Lower leg skin (tissue), 3 donors: ENCODE data around the gene MORN4.

ENCODE experiments used
- POLR2A ChIP-seq, 2 donors: fragments of 450-650 bp; IDR thresholded peaks; one replicate each; pipeline ENCODE4 v1.6.1; 2016 to 2017; ENCODE audit warnings: antibody characterized with exemption in 2 of 2, mild to moderate bottlenecking in 1 of 2, moderate library complexity in 1 of 2
- TF ChIP-seq, protein P1 (sequence below), 3 donors: fragments of 450-650 bp; IDR thresholded peaks; one replicate each; pipeline ENCODE4 v1.5.1; 2016; ENCODE audit warnings: antibody characterized with exemption in 3 of 3, mild to moderate bottlenecking in 3 of 3, moderate library complexity in 2 of 3

DNA sequence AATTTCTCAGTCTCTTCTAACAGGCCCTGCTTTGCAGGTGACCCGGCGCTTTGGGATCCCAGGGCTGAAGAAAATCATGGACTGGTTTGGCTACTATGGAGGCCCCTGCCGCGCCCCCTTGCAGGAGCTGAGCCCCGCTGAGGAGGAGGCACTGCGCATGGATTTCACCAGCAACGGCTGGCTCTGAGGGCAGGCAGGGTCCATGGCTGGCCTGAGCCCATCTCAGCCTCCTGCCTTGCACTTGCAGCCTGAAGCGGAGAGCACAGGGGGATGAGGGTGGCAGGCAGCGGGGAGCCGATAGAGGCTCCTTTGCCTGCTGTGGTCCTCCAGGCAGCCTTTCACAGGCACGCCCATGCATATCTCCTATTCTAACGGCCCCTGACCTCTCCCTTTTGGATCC, 21.8 kb downstream of the MORN4 start:
- TF ChIP-seq, protein P1, sequence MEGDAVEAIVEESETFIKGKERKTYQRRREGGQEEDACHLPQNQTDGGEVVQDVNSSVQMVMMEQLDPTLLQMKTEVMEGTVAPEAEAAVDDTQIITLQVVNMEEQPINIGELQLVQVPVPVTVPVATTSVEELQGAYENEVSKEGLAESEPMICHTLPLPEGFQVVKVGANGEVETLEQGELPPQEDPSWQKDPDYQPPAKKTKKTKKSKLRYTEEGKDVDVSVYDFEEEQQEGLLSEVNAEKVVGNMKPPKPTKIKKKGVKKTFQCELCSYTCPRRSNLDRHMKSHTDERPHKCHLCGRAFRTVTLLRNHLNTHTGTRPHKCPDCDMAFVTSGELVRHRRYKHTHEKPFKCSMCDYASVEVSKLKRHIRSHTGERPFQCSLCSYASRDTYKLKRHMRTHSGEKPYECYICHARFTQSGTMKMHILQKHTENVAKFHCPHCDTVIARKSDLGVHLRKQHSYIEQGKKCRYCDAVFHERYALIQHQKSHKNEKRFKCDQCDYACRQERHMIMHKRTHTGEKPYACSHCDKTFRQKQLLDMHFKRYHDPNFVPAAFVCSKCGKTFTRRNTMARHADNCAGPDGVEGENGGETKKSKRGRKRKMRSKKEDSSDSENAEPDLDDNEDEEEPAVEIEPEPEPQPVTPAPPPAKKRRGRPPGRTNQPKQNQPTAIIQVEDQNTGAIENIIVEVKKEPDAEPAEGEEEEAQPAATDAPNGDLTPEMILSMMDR (IDR thresholded peaks at IDR 0.05), result no peak
- no peak for TF ChIP-seq POLR2A (IDR thresholded peaks at IDR 0.05)
